ENCODE results near the gene PRKCA. TPM values are rescaled to one million over a fixed set of nuclear protein-coding genes. Genes with fewer than 3 reads are reported as not detected.

Gene PRKCA
- total RNA-seq, 1 experiment from 2014 or later: 20.7 TPM

DNA sequence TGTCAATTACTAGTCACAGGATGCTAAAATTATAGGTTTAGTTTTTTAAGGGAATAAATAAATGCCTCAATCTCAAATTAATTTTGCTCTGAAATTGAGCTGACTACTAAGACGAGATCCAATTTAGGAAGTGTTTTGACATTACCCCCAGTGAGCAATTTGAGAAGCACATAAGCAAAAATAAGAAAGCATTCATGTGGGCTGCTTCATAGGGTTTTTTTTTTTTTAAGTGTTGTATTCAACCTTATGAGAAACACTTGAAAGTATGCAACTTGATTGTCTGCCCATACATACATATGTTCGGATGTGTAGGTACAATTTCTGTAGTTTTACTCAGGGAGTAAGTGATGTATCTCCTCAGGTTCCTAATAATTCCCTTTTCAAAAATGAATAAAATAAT lies 77.6 kb downstream of the PRKCA start:
- H3K4me3 Mint-ChIP-seq (ENCODE audit: unreplicated experiment): no peak overlapping the region
- H3K4me1 Mint-ChIP-seq (ENCODE audit: insufficient read depth, unreplicated experiment): no peaks in the 10 kb centered on the region
- intact Hi-C loops (cut with micrococcal nuclease): no loop called here
- ChIA-PET POLR2A (no interaction called here), CTCF (no interaction called here)
- no TSS peak for BruUV-seq (replicated peaks)
- H3K27me3 Mint-ChIP-seq (ENCODE audit: insufficient read depth, unreplicated experiment): no peaks in the 10 kb centered on the region
- no peak for DNase-seq (ENCODE audit: unreplicated experiment)
- no peak overlapping the region for H3K27ac Mint-ChIP-seq (ENCODE audit: low read depth, unreplicated experiment)
- H3K9me3 Mint-ChIP-seq (ENCODE audit: unreplicated experiment): no peaks in the 10 kb centered on the region
- no peak for TF ChIP-seq CTCF (IDR thresholded peaks at IDR 0.05; ENCODE audit: unreplicated experiment)
- H3K36me3 Mint-ChIP-seq (ENCODE audit: insufficient read depth, unreplicated experiment): peaks cover 6% of the 10 kb centered on the region

- BruUV-seq (replicated peaks): no TSS peak
- ChIA-PET POLR2A (interaction anchor here (0.6 to 1.1 kb wide), 3 partner anchors 11 to 1645 kb away, joined by 3 read pairs; no protein-coding TSS in a partner anchor), CTCF (interaction anchor here (1.1 kb wide), 1 partner anchor 184 kb away, joined by 3 read pairs; no protein-coding TSS in a partner anchor)
- no peaks in the 10 kb centered on the region for H3K9me3 Mint-ChIP-seq (ENCODE audit: unreplicated experiment)
- no peak for TF ChIP-seq CTCF (IDR thresholded peaks at IDR 0.05; ENCODE audit: unreplicated experiment)
- H3K4me3 Mint-ChIP-seq (ENCODE audit: unreplicated experiment): no peak overlapping the region
- H3K27ac Mint-ChIP-seq (ENCODE audit: low read depth, unreplicated experiment): no peak overlapping the region
- DNase-seq (ENCODE audit: unreplicated experiment): no peak
- H3K36me3 Mint-ChIP-seq (ENCODE audit: insufficient read depth, unreplicated experiment): peaks cover 6% of the 10 kb centered on the region
- H3K27me3 Mint-ChIP-seq (ENCODE audit: insufficient read depth, unreplicated experiment): no peaks in the 10 kb centered on the region
- peaks cover 3% of the 10 kb centered on the region for H3K4me1 Mint-ChIP-seq (ENCODE audit: insufficient read depth, unreplicated experiment)
- intact Hi-C loops (cut with micrococcal nuclease): no loop called here
These were observed 79.4 kb downstream of the PRKCA start for GRCh38 chr17:66381701-66382362.

DNA sequence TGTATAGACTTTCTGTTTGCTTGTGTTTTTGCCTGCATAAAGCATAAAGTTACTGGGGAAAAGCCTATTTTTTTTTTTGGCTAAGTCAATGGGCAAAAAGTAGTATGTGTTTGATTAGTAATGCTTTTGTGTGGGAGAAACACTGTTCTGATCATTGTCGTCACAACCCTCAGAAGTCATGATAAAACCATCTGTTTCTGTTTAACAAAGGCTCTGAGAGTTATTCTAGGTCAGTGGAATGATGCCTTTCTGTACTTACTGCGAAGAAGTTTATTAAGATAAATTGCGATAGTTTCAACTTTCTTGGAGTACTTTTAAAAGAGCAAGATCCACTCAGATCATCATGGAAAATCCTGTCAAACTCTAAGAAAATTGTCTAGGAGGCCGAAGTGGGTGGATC lies 80.9 kb downstream of the PRKCA start:
- POLR2A ChIA-PET: no interaction called here
- CTCF ChIA-PET: interaction anchor here (0.7 kb wide), 1 partner anchor 14 kb away, joined by 3 read pairs; no protein-coding TSS in a partner anchor

More for the DNA sequence above, 80.9 kb downstream of the PRKCA start:
- H3K36me3 Mint-ChIP-seq (ENCODE audit: insufficient read depth, unreplicated experiment): peaks cover 6% of the 10 kb centered on the region
- H3K27ac Mint-ChIP-seq (ENCODE audit: low read depth, unreplicated experiment): no peak overlapping the region
- H3K9me3 Mint-ChIP-seq (ENCODE audit: unreplicated experiment): no peaks in the 10 kb centered on the region
- H3K4me1 Mint-ChIP-seq (ENCODE audit: insufficient read depth, unreplicated experiment): peaks cover 5% of the 10 kb centered on the region
- DNase-seq (ENCODE audit: unreplicated experiment): no peak
- TF ChIP-seq CTCF (IDR thresholded peaks at IDR 0.05; ENCODE audit: unreplicated experiment): no peak
- no TSS peak for BruUV-seq (replicated peaks)
- H3K4me3 Mint-ChIP-seq (ENCODE audit: unreplicated experiment): no peak overlapping the region
- intact Hi-C loops (cut with micrococcal nuclease): no loop called here
- H3K27me3 Mint-ChIP-seq (ENCODE audit: insufficient read depth, unreplicated experiment): no peaks in the 10 kb centered on the region

Data from MCF 10A (cell line).